CD14-positive monocyte (primary cell): ENCODE data around the gene P2RX3. TPM values are rescaled to one million over a fixed set of nuclear protein-coding genes. Genes with fewer than 3 reads are reported as not detected.

Experiments used
- DNase-seq, 3 donors: peaks; one replicate each; pipeline ENCODE4 v3.0.0-alpha.2; 2011 to 2022
- H2AFZ ChIP-seq: 2 replicates; pipeline ENCODE4 v1.6.0; 2012; ENCODE audit warnings: mild to moderate bottlenecking, low read depth, low read length, inconsistent platforms; ENCODE audit not compliant: insufficient read depth, poor library complexity, severe bottlenecking
- H3K27ac ChIP-seq, 2 donors: 1 replicate in 1 of 2; 2 replicates in 1 of 2; pipeline ENCODE4 v1.5.1; 2012 to 2013; ENCODE audit warnings: low read length in 2 of 2, control low read depth in 1 of 2, inconsistent platforms in 1 of 2, low read depth in 1 of 2, mild to moderate bottlenecking in 1 of 2
- H3K27me3 ChIP-seq, 2 donors: one replicate each; pipeline versions ENCODE4 v1.6.0 to v1.6.1; 2011 to 2013; ENCODE audit warnings: low read length in 2 of 2; ENCODE audit not compliant: control insufficient read depth in 2 of 2, insufficient read depth in 2 of 2
- H3K36me3 ChIP-seq, 2 donors: replicated peaks in 1 of 2; 1 replicate in 1 of 2; 2 replicates in 1 of 2; pipeline versions ENCODE4 v1.5.1 to v1.6.1; 2012 to 2013; ENCODE audit warnings: low read length in 2 of 2, control low read depth in 1 of 2, inconsistent platforms in 1 of 2, mild to moderate bottlenecking in 1 of 2; ENCODE audit not compliant: insufficient read depth in 2 of 2, control insufficient read depth in 1 of 2
- H3K4me1 ChIP-seq, 2 donors: 1 replicate in 1 of 2; 2 replicates in 1 of 2; pipeline versions ENCODE4 v1.5.1 to v1.6.1; 2012 to 2013; ENCODE audit warnings: low read length in 2 of 2, control low read depth in 1 of 2, inconsistent platforms in 1 of 2, mild to moderate bottlenecking in 1 of 2, moderate library complexity in 1 of 2; ENCODE audit not compliant: insufficient read depth in 2 of 2, control insufficient read depth in 1 of 2
- H3K4me2 ChIP-seq: replicated peaks from 2 replicates; pipeline ENCODE3; 2012; ENCODE audit warnings: low read length, moderate library complexity, mild to moderate bottlenecking; ENCODE audit not compliant: poor library complexity, severe bottlenecking; ENCODE audit errors: extremely low read depth
- H3K4me3 ChIP-seq, 3 experiments: fragments of 200-600 bp in 1 of 3; sonication (generic) in 1 of 3; replicated peaks in 1 of 3; 1 replicate in 2 of 3; 2 replicates in 1 of 3; pipeline ENCODE4 v1.5.1; 2011 to 2013; ENCODE audit warnings: low read length in 3 of 3, mild to moderate bottlenecking in 3 of 3, control low read depth in 2 of 3, low read depth in 2 of 3, inconsistent platforms in 1 of 3, moderate library complexity in 1 of 3
- H3K79me2 ChIP-seq: 2 replicates; pipeline ENCODE4 v1.6.0; 2012; ENCODE audit warnings: mild to moderate bottlenecking, control low read depth, inconsistent platforms, low read length, moderate library complexity; ENCODE audit not compliant: insufficient read depth
- H3K9ac ChIP-seq: 2 replicates; pipeline ENCODE4 v1.6.0; 2017; ENCODE audit warnings: low read length, mild to moderate bottlenecking; ENCODE audit not compliant: insufficient read depth, poor library complexity, severe bottlenecking
- H3K9me3 ChIP-seq, 2 donors: replicated peaks in 1 of 2; 1 replicate in 1 of 2; 2 replicates in 1 of 2; pipeline versions ENCODE4 v1.5.1 to v1.6.1; 2012 to 2013; ENCODE audit warnings: low read length in 2 of 2, control low read depth in 1 of 2; ENCODE audit not compliant: control insufficient read depth in 1 of 2, insufficient read depth in 1 of 2
- H4K20me1 ChIP-seq: 2 replicates; pipeline ENCODE4 v1.6.0; 2012; ENCODE audit warnings: mild to moderate bottlenecking, low read length, control low read depth, moderate library complexity; ENCODE audit not compliant: insufficient read depth
- H3K27ac Mint-ChIP-seq, 7 donors: one replicate each; pipeline ENCODE4 v1.8.0; 2020; ENCODE audit warnings: mild to moderate bottlenecking in 7 of 7, mixed read lengths in 7 of 7, moderate library complexity in 6 of 7, inconsistent platforms in 2 of 7
- H3K27me3 Mint-ChIP-seq, 3 donors: one replicate each; pipeline ENCODE4 v1.8.0; 2021 to 2022; ENCODE audit warnings: low read depth in 3 of 3, mild to moderate bottlenecking in 3 of 3, mixed read lengths in 3 of 3, moderate library complexity in 3 of 3, inconsistent platforms in 1 of 3
- H3K36me3 Mint-ChIP-seq, 2 donors: one replicate each; pipeline ENCODE4 v1.8.0; 2020; ENCODE audit warnings: mixed read lengths in 2 of 2, inconsistent platforms in 1 of 2, mild to moderate bottlenecking in 1 of 2
- H3K4me1 Mint-ChIP-seq: one replicate; pipeline ENCODE4 v1.8.0; 2020; ENCODE audit warnings: mild to moderate bottlenecking, mixed read lengths
- H3K4me3 Mint-ChIP-seq, 2 donors: one replicate each; pipeline ENCODE4 v1.8.0; 2020; ENCODE audit warnings: mild to moderate bottlenecking in 2 of 2, mixed read lengths in 2 of 2, moderate library complexity in 1 of 2
- H3K9me3 Mint-ChIP-seq, 7 donors: one replicate each; pipeline ENCODE4 v1.8.0; 2020 to 2022; ENCODE audit warnings: mixed read lengths in 7 of 7, mild to moderate bottlenecking in 6 of 7, moderate library complexity in 6 of 7, inconsistent platforms in 2 of 7
- WGBS: methylation state at CpG from one replicate; pipeline ENCODE4 v1.1.5; 2013; ENCODE audit warnings: missing lambda C conversion rate; ENCODE audit not compliant: insufficient coverage; 5-methylcytosine and 5-hydroxymethylcytosine counted together
- intact Hi-C, 2 donors: fragments of 100-400 bp; cut with micrococcal nuclease; formaldehyde crosslinking; loops; one replicate each; pipeline versions ENCODE4 v1.15.0 to v1.15.1; 2023
- polyA plus RNA-seq, 3 donors: library from polyadenylated mRNA; depleted of rRNA in 1 of 3; unstranded in 2 of 3; stranded (reverse) in 1 of 3; fragments of 300-500 nt in 2 of 3; fragments of >200 nt in 1 of 3; fragmentation: Illumina TruSeq in 2 of 3; gene quantifications; 1 replicate in 2 of 3; 2 replicates in 1 of 3; pipeline ENCODE4 v1.2.3, GENCODE V29; 2012 to 2021
- TF ChIP-seq, protein P1 (sequence below): fragments of 200-600 bp; IDR thresholded peaks from one replicate; pipeline ENCODE4 v1.8.0; 2022; ENCODE audit warnings: antibody characterized with exemption, mild to moderate bottlenecking

P2RX3 gene
- polyA plus RNA-seq, 3 donors: not detected

DNA sequence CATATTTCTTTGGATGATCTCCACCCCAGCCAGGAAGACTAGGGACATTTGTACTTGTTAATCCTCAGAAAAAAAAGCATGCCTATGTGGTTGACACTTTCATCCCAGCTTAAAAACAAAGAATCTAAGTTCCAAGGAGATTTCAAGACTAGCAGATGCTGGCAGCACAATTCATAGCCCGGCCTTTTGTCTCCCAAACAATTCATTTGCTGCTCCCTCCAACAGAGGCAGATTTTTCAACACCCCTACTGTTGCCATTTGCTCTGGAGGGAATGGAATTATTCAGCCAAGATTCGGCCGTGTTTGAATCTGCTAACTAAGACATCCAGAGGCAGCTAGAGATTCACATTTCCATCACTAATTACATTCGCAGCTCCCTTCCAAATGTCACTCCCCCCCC is 15.3 kb downstream of the P2RX3 start:
- Mint-ChIP-seq H3K27me3 (peaks cover 0 to 5% (median 3%) of the 10 kb centered on the region in 3 donors), H3K4me1 (peaks cover 30% of the 10 kb centered on the region), H3K9me3 (peaks cover 0 to 9% (median 5%) of the 10 kb centered on the region in 7 donors), H3K4me3 (no peak overlapping the region), H3K36me3 (no peaks in the 10 kb centered on the region), H3K27ac (no peak overlapping the region)
- Histone ChIP-seq H3K36me3 (no peaks in the 10 kb centered on the region), H4K20me1 (no peaks in the 10 kb centered on the region), H3K79me2 (no peaks in the 10 kb centered on the region), H3K4me1 (peaks cover 26 to 29% of the 10 kb centered on the region in 2 donors), H2AFZ (peak overlapping the region; percentile 37), H3K9me3 (no peaks in the 10 kb centered on the region), H3K4me2 (no peak overlapping the region), H3K27ac (no peak overlapping the region), H3K27me3 (no peaks in the 10 kb centered on the region), H3K4me3 (no peak overlapping the region), H3K9ac (no peak overlapping the region)
- TF ChIP-seq, protein P1, sequence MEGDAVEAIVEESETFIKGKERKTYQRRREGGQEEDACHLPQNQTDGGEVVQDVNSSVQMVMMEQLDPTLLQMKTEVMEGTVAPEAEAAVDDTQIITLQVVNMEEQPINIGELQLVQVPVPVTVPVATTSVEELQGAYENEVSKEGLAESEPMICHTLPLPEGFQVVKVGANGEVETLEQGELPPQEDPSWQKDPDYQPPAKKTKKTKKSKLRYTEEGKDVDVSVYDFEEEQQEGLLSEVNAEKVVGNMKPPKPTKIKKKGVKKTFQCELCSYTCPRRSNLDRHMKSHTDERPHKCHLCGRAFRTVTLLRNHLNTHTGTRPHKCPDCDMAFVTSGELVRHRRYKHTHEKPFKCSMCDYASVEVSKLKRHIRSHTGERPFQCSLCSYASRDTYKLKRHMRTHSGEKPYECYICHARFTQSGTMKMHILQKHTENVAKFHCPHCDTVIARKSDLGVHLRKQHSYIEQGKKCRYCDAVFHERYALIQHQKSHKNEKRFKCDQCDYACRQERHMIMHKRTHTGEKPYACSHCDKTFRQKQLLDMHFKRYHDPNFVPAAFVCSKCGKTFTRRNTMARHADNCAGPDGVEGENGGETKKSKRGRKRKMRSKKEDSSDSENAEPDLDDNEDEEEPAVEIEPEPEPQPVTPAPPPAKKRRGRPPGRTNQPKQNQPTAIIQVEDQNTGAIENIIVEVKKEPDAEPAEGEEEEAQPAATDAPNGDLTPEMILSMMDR: no peak
- DNase-seq: no peak
- intact Hi-C loops: loop anchor here in 1 of 2 donors (10.0 kb wide), 1 partner anchor 291 kb away; the partner anchor contains the start of gene YPEL4
- no CpG with 5 or more reads among the region's 4 CpGs for WGBS

DNA sequence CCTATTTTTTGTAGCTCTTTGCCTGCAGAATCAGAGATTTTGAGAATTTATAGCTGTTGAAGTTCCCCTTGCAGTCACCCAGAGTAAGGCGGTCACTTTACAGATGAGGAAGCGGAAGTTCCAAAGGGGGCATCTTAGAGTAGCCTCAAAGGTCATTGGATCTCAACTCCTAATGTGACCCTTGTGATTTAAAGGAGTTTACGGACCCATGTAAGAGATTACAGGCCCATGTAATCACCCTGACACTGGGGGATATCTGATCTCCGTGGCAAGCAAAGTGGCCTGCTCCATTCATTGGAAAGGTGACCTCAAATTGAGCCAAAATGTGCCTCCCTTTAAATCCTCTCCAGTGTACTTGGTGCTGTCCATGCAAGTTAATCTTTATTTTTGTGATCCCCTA is 15.7 kb downstream of the P2RX3 start:
- Mint-ChIP-seq H3K36me3 (no peaks in the 10 kb centered on the region), H3K4me1 (peaks cover 30% of the 10 kb centered on the region), H3K27ac (no peak overlapping the region), H3K4me3 (no peak overlapping the region), H3K27me3 (peaks cover 0 to 5% (median 2%) of the 10 kb centered on the region in 3 donors), H3K9me3 (peaks cover 0 to 9% (median 5%) of the 10 kb centered on the region in 7 donors)
- no peak overlapping the region for H3K9ac ChIP-seq
- TF ChIP-seq, protein P1: no peak
- DNase-seq: peak; percentile 15 to 38 (median 31)
- no peaks in the 10 kb centered on the region for H3K79me2 ChIP-seq
- H3K4me1 ChIP-seq: peaks cover 26 to 29% of the 10 kb centered on the region in 2 donors
- intact Hi-C loops: loop anchor here in 1 of 2 donors (10.0 kb wide), 1 partner anchor 291 kb away; the partner anchor contains the start of gene YPEL4
- H3K36me3 ChIP-seq: no peaks in the 10 kb centered on the region
- no peaks in the 10 kb centered on the region for H4K20me1 ChIP-seq
- 94% methylated on average over 2 of the region's 4 CpGs for WGBS
- H2AFZ ChIP-seq: peak overlapping the region; percentile 37
- no peak overlapping the region for H3K4me3 ChIP-seq
- no peaks in the 10 kb centered on the region for H3K9me3 ChIP-seq
- H3K27ac ChIP-seq: no peak overlapping the region
- H3K4me2 ChIP-seq: no peak overlapping the region
- no peaks in the 10 kb centered on the region for H3K27me3 ChIP-seq
